ENCODE measurements around the gene BBS9. TPM values are rescaled to one million over a fixed set of nuclear protein-coding genes. Genes with fewer than 3 reads are reported as not detected.
A peak's percentile ranks its signal among the peaks of the same experiment; 100 is the strongest.

Gene BBS9
- total and polyA plus RNA-seq, 2 donors from 2014 or later, result 9.0 to 23.4 TPM

- TF ChIP-seq CTCF (IDR thresholded peaks at IDR 0.05; ENCODE audit: borderline replicate concordance, extremely low read depth, insufficient read depth), result no peak
- H3K4me1 ChIP-seq (ENCODE audit: control insufficient read depth in 2 of 3, insufficient read depth in 2 of 3, low read depth in 1 of 3, low read length in 3 of 3), result peaks cover 0 to 11% (median 8%) of the 10 kb centered on the region in 3 donors
- H3K4me3 ChIP-seq (ENCODE audit: low read length in 3 of 3), result peak overlapping the region; percentile 89 to 99 (median 98)
- no peaks in the 10 kb centered on the region for H3K9me3 ChIP-seq (ENCODE audit: control insufficient read depth in 2 of 3, insufficient read depth in 1 of 3, low read length in 3 of 3)
- peak overlapping the region; percentile 37 to 98 (median 79) for H3K9ac ChIP-seq (ENCODE audit: low read length in 3 of 3)
- no peaks in the 10 kb centered on the region for H3K27me3 ChIP-seq (ENCODE audit: control insufficient read depth, insufficient read depth, low read length)
- peak overlapping the region in 1 of 2 donors; percentile 91 for H3K27ac ChIP-seq (ENCODE audit: low read depth in 2 of 2, low read length in 2 of 2)
- DNase-seq (no peak), FAIRE-seq (no peak)
- intact Hi-C loops (cut with DNase I), result no loop called here
- no peaks in the 10 kb centered on the region for H3K36me3 ChIP-seq (ENCODE audit: control insufficient read depth in 2 of 3, insufficient read depth in 3 of 3, low read length in 3 of 3)
Measured at GRCh38 chr7:33129806-33130153, 416 bp downstream of the BBS9 start.

- Histone ChIP-seq H3K9me3 (ENCODE audit: control insufficient read depth in 2 of 3, insufficient read depth in 1 of 3, low read length in 3 of 3) (no peaks in the 10 kb centered on the region), H3K4me3 (ENCODE audit: low read length in 3 of 3) (peak overlapping the region; percentile 89 to 99 (median 98)), H3K4me1 (ENCODE audit: control insufficient read depth in 2 of 3, insufficient read depth in 2 of 3, low read depth in 1 of 3, low read length in 3 of 3) (peaks cover 0 to 11% (median 8%) of the 10 kb centered on the region in 3 donors), H3K9ac (ENCODE audit: low read length in 3 of 3) (peak overlapping the region; percentile 37 to 98 (median 79)), H3K36me3 (ENCODE audit: control insufficient read depth in 2 of 3, insufficient read depth in 3 of 3, low read length in 3 of 3) (no peaks in the 10 kb centered on the region), H3K27me3 (ENCODE audit: control insufficient read depth, insufficient read depth, low read length) (no peaks in the 10 kb centered on the region), H3K27ac (ENCODE audit: low read depth in 2 of 2, low read length in 2 of 2) (no peak overlapping the region)
- intact Hi-C loops (cut with DNase I), result no loop called here
- no peak for FAIRE-seq
- no peak for TF ChIP-seq CTCF (IDR thresholded peaks at IDR 0.05; ENCODE audit: borderline replicate concordance, extremely low read depth, insufficient read depth)
- DNase-seq, result peak in 1 of 5 donors; percentile 12
Measured at GRCh38 chr7:33130184-33130583, 820 bp downstream of the BBS9 start.

GRCh38 chr7:33137103-33137502 lies 7.7 kb downstream of the BBS9 start:
- no peak for TF ChIP-seq CTCF (IDR thresholded peaks at IDR 0.05; ENCODE audit: borderline replicate concordance, extremely low read depth, insufficient read depth)
- no peaks in the 10 kb centered on the region for H3K27me3 ChIP-seq (ENCODE audit: control insufficient read depth, insufficient read depth, low read length)
- FAIRE-seq (no peak), DNase-seq (peak in 1 of 5 donors; percentile 66)
- peaks cover 0 to 1% (median 0%) of the 10 kb centered on the region in 3 donors for H3K4me1 ChIP-seq (ENCODE audit: control insufficient read depth in 2 of 3, insufficient read depth in 2 of 3, low read depth in 1 of 3, low read length in 3 of 3)
- H3K9me3 ChIP-seq (ENCODE audit: control insufficient read depth in 2 of 3, insufficient read depth in 1 of 3, low read length in 3 of 3), result no peaks in the 10 kb centered on the region
- H3K36me3 ChIP-seq (ENCODE audit: control insufficient read depth in 2 of 3, insufficient read depth in 3 of 3, low read length in 3 of 3), result no peaks in the 10 kb centered on the region
- no peak overlapping the region for H3K27ac ChIP-seq (ENCODE audit: low read depth in 2 of 2, low read length in 2 of 2)
- no peak overlapping the region for H3K9ac ChIP-seq (ENCODE audit: low read length in 3 of 3)
- H3K4me3 ChIP-seq (ENCODE audit: low read length in 3 of 3), result no peak overlapping the region
- intact Hi-C loops (cut with DNase I), result no loop called here

GRCh38 chr7:33142585-33142984 lies 13.2 kb downstream of the BBS9 start:
- FAIRE-seq (no peak), DNase-seq (no peak)
- intact Hi-C loops (cut with DNase I), result no loop called here
- Histone ChIP-seq H3K4me1 (ENCODE audit: control insufficient read depth in 2 of 3, insufficient read depth in 2 of 3, low read depth in 1 of 3, low read length in 3 of 3) (peaks cover 0 to 3% (median 0%) of the 10 kb centered on the region in 3 donors), H3K27me3 (ENCODE audit: control insufficient read depth, insufficient read depth, low read length) (no peaks in the 10 kb centered on the region), H3K36me3 (ENCODE audit: control insufficient read depth in 2 of 3, insufficient read depth in 3 of 3, low read length in 3 of 3) (no peaks in the 10 kb centered on the region), H3K4me3 (ENCODE audit: low read length in 3 of 3) (no peak overlapping the region), H3K9ac (ENCODE audit: low read length in 3 of 3) (no peak overlapping the region), H3K9me3 (ENCODE audit: control insufficient read depth in 2 of 3, insufficient read depth in 1 of 3, low read length in 3 of 3) (peaks cover 0 to 4% (median 2%) of the 10 kb centered on the region in 3 donors), H3K27ac (ENCODE audit: low read depth in 2 of 2, low read length in 2 of 2) (no peak overlapping the region)
- TF ChIP-seq CTCF (IDR thresholded peaks at IDR 0.05; ENCODE audit: borderline replicate concordance, extremely low read depth, insufficient read depth), result no peak

All from kidney (tissue), 14 donors.